Measurements from ENCODE around the gene ARHGEF7.

The ARHGEF7 gene

DNA sequence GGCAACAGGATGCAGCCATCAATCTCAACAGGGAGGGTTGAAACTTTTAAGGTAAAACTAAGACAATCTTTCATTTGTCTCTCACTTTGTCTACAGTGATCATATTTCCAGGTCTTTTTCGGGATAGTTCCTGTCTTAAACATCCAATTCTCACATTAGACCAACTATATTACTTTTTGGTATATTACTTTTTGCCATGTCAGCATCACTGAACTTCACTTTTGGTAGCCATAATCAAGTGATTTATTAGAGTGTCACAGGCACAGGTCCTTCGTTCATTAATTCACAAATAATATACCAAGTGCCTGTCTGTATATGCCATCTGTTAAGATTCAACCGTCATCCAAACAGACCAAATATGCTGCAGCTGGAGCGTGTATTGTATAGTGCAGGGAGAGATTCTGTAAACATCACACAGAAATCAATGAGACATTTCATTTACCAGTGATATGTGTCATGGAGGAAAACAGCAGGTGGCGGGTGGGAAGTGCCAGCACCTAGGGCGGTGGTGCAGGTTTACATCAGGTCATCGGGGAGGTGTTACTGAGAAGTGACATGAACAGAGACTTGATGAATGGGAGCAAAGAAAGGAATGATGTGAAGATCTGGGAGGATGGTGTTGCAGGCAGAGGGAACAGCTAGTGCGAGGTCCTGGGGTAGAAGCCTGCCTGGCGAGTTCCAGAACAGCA, 24.9 kb downstream of the ARHGEF7 start:
- H3K27ac ChIP-seq = no peak overlapping the region
- TF ChIP-seq CTCF (IDR thresholded peaks at IDR 0.05) (no peak), ZFX (IDR thresholded peaks at IDR 0.05; ENCODE audit: borderline replicate concordance) (no peak)

GRCh38 chr13:111140562-111141105, 25.5 kb downstream of the ARHGEF7 start:
- TF ChIP-seq CTCF (IDR thresholded peaks at IDR 0.05) (no peak), ZFX (IDR thresholded peaks at IDR 0.05; ENCODE audit: borderline replicate concordance) (no peak)
- no peak overlapping the region for H3K27ac ChIP-seq

DNA sequence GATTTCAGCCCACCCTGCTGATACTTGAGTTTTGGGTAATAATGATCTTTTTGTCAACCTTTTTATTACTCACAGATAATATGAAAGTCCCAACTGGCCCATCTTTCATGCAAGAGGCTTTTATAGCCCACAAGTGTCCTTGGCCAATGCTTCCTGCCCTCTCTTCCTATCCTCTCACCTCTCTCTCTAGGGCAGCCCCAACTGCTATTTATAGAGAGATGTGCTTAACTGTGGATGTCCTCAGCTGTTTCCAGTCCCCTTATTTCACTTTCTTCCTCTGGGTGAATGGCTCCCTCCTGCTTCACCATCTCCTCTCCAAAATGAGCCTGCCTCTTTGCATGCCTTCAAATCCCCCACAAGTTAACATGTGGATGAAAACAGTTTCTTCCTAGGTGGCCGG, 27.4 kb downstream of the ARHGEF7 start:
- TF ChIP-seq CTCF (IDR thresholded peaks at IDR 0.05) = no peak
- TF ChIP-seq ZFX (IDR thresholded peaks at IDR 0.05; ENCODE audit: borderline replicate concordance) = no peak
- H3K27ac ChIP-seq = no peak overlapping the region

DNA sequence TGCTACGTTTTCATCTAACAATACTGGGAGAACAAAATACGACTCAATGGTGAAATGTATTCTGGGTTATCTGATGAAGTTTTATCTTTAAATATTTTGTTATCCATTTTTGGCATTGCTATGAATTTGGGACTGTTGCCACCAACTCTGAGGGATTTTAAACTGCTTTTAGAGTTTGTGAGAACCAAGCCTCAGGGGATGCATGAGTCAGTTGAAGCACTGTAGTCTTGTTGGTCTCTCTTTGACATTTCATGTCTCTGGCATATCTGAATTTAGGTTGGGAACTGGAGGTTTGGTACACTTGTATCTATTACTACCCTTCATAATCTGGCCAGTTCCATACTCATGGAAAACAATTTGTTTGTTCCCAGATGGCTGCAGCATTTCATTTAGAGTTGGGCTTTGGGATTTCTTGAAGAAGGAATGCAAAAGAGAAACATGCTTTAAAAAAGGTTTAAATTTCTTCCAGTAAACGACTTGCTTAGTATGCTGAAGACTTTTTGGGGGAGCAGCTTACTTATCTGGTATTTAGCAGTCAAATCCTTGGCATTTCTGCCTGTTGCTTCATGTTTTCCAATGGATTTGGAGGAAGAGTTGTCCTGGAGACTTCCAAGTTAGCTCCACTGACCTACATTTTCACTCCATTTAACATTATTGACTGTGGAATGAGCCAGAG, 28.9 kb downstream of the ARHGEF7 start:
- H3K27ac ChIP-seq = no peak overlapping the region
- TF ChIP-seq ZFX (IDR thresholded peaks at IDR 0.05; ENCODE audit: borderline replicate concordance) (no peak), CTCF (IDR thresholded peaks at IDR 0.05) (no peak)

- TF ChIP-seq ZFX (IDR thresholded peaks at IDR 0.05; ENCODE audit: borderline replicate concordance) (no peak), CTCF (IDR thresholded peaks at IDR 0.05) (no peak)
- H3K27ac ChIP-seq = no peak overlapping the region
Observed at GRCh38 chr13:111145071-111145470, 30.0 kb downstream of the ARHGEF7 start.

- TF ChIP-seq CTCF (IDR thresholded peaks at IDR 0.05) = no peak
- TF ChIP-seq ZFX (IDR thresholded peaks at IDR 0.05; ENCODE audit: borderline replicate concordance) = no peak
- H3K27ac ChIP-seq = no peak overlapping the region
Observed at GRCh38 chr13:111145506-111145905, 30.4 kb downstream of the ARHGEF7 start.

- peak overlapping the region; percentile 87 for H3K27ac ChIP-seq
- TF ChIP-seq CTCF (IDR thresholded peaks at IDR 0.05) (no peak), ZFX (IDR thresholded peaks at IDR 0.05; ENCODE audit: borderline replicate concordance) (no peak)
Observed at GRCh38 chr13:111152844-111153243, 37.7 kb downstream of the ARHGEF7 start.
